Right atrium auricular region (tissue), 2 donors: Measurements from ENCODE around the gene SLC12A5. TPM values are rescaled to one million over a fixed set of nuclear protein-coding genes. Genes with fewer than 3 reads are reported as not detected.

ENCODE experiments used
- DNase-seq: peaks from one replicate; pipeline ENCODE4 v3.0.0-alpha.2; 2019; ENCODE audit warnings: low spot score
- H3K27ac ChIP-seq, 2 donors: fragments of 200-600 bp; sonication (generic); 1 replicate in 1 of 2; 2 replicates in 1 of 2; pipeline ENCODE4 v1.5.1; 2016 to 2019
- H3K27me3 ChIP-seq, 2 donors: fragments of 200-600 bp; sonication (generic); one replicate each; pipeline versions ENCODE4 v1.5.1 to v1.6.0; 2017 to 2019
- H3K36me3 ChIP-seq: fragments of 200-600 bp; sonication (generic); one replicate; pipeline ENCODE4 v1.5.1; 2016
- H3K4me1 ChIP-seq, 2 donors: fragments of 200-600 bp; sonication (generic); one replicate each; pipeline versions ENCODE4 v1.5.1 to v1.6.0; 2017 to 2019
- H3K4me3 ChIP-seq, 2 donors: fragments of 200-600 bp; sonication (generic); 1 replicate in 1 of 2; 2 replicates in 1 of 2; pipeline ENCODE4 v1.5.1; 2017 to 2019; ENCODE audit warnings: mild to moderate bottlenecking in 1 of 2, moderate library complexity in 1 of 2
- H3K9me3 ChIP-seq, 2 donors: fragments of 200-600 bp; sonication (generic); one replicate each; pipeline ENCODE4 v1.5.1; 2019
- CTCF ChIP-seq, 2 donors: fragments of 200-600 bp; sonication (generic); IDR thresholded peaks; one replicate each; pipeline ENCODE4 v1.5.1; 2019; ENCODE audit warnings: antibody characterized with exemption in 2 of 2
- total RNA-seq, 2 donors: library from RNA; depleted of rRNA; stranded (reverse); fragments of >200 nt; gene quantifications; one replicate each; pipeline ENCODE4 v1.1.0, GENCODE V29; 2016

The SLC12A5 gene
- total RNA-seq, 2 donors from 2014 or later: not detected

GRCh38 chr20:46004187-46004586 is 24.8 kb upstream of the SLC12A5 start:
- TF ChIP-seq CTCF (IDR thresholded peaks at IDR 0.05): no peak
- peaks cover 0 to 9% of the 10 kb centered on the region in 2 donors for H3K4me1 ChIP-seq
- no peak overlapping the region for H3K27ac ChIP-seq
- H3K36me3 ChIP-seq: no peaks in the 10 kb centered on the region
- no peak overlapping the region for H3K4me3 ChIP-seq
- DNase-seq: no peak
- H3K9me3 ChIP-seq: no peaks in the 10 kb centered on the region
- H3K27me3 ChIP-seq: peaks cover 1 to 5% of the 10 kb centered on the region in 2 donors

- Histone ChIP-seq H3K27me3 (peaks cover 9% of the 10 kb centered on the region in 2 donors), H3K4me3 (no peak overlapping the region), H3K27ac (no peak overlapping the region)
Observed at GRCh38 chr20:46004889-46005473, 24.0 kb upstream of the SLC12A5 start.

GRCh38 chr20:46006022-46006705 is 22.9 kb upstream of the SLC12A5 start:
- TF ChIP-seq CTCF (IDR thresholded peaks at IDR 0.05): no peak
- no peaks in the 10 kb centered on the region for H3K36me3 ChIP-seq
- no peak overlapping the region for H3K27ac ChIP-seq
- no peaks in the 10 kb centered on the region for H3K9me3 ChIP-seq
- H3K4me1 ChIP-seq: peaks cover 0 to 5% of the 10 kb centered on the region in 2 donors
- H3K4me3 ChIP-seq: no peak overlapping the region
- peaks cover 18 to 21% of the 10 kb centered on the region in 2 donors for H3K27me3 ChIP-seq
- DNase-seq: no peak

More at GRCh38 chr20:46004889-46005473, 24.0 kb upstream of the SLC12A5 start:
- peaks cover 0 to 9% of the 10 kb centered on the region in 2 donors for H3K4me1 ChIP-seq
- TF ChIP-seq CTCF (IDR thresholded peaks at IDR 0.05): no peak
- no peaks in the 10 kb centered on the region for H3K9me3 ChIP-seq
- DNase-seq: no peak
- no peaks in the 10 kb centered on the region for H3K36me3 ChIP-seq

GRCh38 chr20:46006964-46007363 is 22.1 kb upstream of the SLC12A5 start:
- no peak for DNase-seq
- no peaks in the 10 kb centered on the region for H3K9me3 ChIP-seq
- no peak for TF ChIP-seq CTCF (IDR thresholded peaks at IDR 0.05)
- H3K4me1 ChIP-seq: peaks cover 0 to 5% of the 10 kb centered on the region in 2 donors
- no peak overlapping the region for H3K4me3 ChIP-seq
- H3K27me3 ChIP-seq: peaks cover 20 to 29% of the 10 kb centered on the region in 2 donors
- H3K36me3 ChIP-seq: no peaks in the 10 kb centered on the region
- no peak overlapping the region for H3K27ac ChIP-seq

- H3K36me3 ChIP-seq: no peaks in the 10 kb centered on the region
- no peak for TF ChIP-seq CTCF (IDR thresholded peaks at IDR 0.05)
- peaks cover 0 to 5% of the 10 kb centered on the region in 2 donors for H3K4me1 ChIP-seq
- no peak overlapping the region for H3K4me3 ChIP-seq
- H3K27ac ChIP-seq: no peak overlapping the region
- H3K27me3 ChIP-seq: peaks cover 20 to 36% of the 10 kb centered on the region in 2 donors
- no peaks in the 10 kb centered on the region for H3K9me3 ChIP-seq
- DNase-seq: no peak
Observed at GRCh38 chr20:46007671-46008070, 21.3 kb upstream of the SLC12A5 start.
